Stimulated activated CD4-positive, alpha-beta T cell treated with anti-CD3 and anti-CD28 coated beads, Interleukin-12 subunit alpha, Interleukin-12 subunit beta, amount 100 ng/mL, for 24 hours (primary cell): Measurements from ENCODE around the gene LZTS2.

Experiments
- DNase-seq, 2 experiments: peaks; one replicate each; pipeline ENCODE4 v3.0.0-alpha.2; 2020; ENCODE audit warnings: low read depth in 2 of 2

The LZTS2 gene

DNA sequence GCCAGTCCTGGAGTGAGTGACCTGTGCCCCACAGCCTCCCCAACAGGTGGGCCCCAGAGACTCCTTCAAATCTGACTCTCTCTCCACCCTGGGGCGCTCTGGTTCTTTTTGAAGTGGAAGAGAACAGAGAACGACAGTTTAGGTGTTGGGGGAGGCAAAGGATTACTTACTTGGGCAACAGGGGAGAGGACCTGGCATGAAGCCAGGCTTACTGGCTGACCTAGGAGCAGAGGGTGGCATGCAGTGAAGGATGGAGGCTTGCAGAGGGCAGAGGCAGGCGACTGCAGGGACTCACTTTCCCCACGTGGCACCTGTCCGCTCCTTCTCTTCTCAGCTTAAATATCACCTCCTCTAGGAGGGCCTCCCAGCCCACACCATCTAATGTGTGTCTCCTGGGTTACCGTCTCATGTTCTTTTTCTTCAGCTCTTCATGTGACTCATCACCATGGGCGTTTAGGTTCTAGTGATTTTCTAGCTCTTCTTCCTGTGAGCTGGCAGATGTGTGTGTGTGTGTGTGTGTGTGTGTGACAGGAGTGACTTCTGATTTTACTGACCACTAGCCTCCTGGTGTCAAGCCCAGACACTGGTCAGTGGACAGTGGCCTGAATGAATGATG is 15.5 kb downstream of the LZTS2 start:
- DNase-seq, result no peak

DNA sequence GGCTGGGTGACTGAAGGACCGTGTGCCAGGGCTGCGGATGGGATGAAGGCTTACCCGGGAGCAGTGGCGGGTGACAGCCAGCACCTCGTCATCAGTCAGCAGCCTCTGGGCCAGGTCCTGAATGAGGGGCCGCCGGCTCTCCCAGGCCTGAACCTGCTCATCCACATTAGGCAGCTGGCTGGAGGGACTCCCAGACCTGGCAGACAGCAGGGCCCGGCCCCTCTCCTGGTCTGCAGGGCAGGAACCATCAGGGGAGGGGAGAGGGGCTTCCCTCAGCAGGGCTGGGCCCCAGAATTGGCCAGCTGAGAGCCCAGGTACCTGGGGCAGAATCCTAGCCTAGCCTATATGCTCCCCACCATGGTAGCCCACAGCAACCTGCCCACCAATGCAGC is 16.0 kb downstream of the LZTS2 start:
- no peak for DNase-seq

DNA sequence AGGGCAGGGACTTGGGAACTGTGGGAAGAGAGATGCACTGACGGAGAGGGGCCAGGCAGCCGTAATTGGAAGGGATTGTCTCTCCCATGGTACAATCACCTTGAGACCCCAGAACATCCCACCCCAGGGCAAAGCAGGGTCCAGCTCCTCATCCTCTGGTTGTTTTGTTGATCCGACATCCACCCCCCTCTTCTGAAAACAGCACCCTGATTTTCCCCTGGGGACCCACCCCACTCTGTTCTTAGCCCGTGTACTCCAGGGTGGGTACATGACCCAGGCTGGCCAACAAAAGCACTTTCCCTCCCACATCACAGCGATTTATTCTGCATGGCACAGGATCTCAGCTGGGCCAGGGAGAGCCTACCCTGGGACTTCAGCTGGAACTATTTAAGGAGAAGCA is 17.2 kb downstream of the LZTS2 start:
- DNase-seq, result no peak

DNA sequence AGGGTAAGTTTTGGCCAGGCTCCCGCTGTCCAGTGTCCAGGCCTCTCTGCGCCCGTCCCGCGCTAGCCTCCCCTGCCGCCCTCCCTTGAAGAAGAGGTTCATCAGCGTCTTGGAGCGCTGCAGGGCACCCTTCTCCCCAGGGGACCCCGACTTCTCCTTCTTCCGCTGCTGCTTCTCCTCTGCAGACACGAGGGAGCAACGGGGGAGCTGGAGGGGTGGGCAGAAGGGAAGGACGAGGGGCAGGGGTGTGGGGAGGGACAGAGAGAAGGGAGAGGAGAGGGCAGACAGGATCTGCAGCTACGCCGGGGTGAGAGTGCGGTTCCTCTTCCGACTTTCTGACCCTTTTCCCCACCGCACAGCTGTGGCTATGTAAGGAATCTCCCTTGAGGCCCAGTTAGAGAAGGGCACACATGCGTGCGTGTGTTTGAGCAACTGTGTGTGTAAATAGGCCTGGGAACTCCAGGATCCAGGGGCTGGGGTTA is 18.6 kb downstream of the LZTS2 start:
- DNase-seq, result no peak

DNA sequence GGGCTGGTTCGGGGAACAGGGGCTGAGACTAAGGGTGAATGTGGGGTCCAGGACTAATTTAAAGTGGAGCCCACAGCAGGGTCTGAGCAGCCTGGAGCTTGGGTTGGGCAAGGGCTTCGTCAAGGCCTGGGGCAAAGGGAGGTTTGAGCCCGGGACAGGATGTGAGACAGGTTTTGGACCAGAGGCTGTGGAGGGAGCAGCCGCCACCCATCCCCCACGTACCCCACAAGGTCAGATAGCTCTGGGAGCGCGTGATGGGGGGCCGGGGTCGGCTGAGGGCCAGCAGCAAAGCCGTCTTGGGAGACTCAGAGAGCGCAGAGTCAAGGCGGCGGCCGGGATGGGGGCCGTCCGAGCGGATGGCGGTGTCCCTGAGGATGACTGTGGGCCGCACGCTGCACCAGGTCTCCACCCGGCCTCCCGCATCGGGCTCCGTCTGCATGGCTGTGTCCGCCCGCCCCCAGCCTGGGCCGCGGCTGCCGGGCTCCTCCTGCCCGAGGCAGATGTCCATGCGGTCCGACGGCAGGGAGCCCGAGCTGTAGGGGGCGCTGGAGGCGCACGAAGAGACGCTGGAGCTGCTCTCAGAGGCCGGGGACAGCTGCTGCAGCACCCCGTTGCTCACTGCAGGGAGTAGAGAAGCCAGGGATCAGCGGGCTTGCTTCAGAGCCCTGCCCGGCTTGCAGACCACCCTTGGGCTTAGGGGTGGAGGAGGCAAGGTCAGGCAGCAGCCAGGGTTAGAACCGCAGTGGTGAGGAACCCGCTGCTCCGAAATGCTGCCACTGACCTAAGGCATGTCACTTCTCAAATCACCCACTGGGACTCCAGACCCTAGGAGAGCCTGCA is 19.2 kb downstream of the LZTS2 start:
- peak; percentile 45 to 81 for DNase-seq

DNA sequence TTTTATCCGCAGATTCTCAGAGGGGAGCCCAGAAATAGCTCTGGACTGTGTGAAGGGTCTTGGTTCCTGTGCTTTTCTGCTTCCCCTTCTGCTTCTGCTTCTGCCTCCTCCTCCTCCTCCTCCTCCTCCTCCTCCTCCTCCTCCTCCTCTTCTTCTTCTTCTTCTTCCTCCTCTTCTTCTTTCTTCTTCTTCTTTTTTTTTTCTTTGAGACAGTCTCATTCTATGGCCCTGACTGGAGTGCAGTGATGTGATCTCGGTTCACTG is 19.8 kb downstream of the LZTS2 start:
- DNase-seq, result no peak

DNA sequence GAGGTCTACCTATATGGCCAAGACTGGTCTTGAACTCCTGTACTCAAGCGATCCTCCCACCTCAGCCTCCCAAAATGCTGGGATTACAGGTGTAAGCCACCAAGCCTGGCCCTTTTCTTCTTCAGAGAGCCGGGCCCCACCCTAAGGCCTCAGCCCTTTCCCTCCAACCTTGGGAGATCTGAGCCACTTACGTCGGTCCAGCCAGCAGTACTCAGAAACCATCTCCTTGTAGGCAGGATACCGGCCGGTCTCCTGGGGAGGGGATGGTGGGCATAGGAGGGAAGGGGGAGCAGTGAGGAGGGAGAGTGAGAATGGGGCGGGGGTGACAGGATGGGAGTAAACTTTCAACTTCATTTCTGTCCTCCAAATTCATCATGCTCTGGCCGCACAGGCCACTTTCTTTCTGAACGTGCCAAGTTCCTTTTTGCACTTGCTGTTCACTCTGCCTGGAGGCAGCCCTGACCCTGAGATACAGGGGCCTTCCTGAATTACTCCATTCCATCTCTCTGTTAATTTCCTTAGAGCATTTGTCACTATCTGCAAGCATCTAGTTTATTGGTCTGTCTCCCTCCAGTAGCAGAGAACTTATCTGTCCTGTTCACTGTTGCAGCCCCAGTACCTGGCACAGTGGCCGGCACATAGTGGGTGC is 20.9 kb downstream of the LZTS2 start:
- DNase-seq, result no peak

DNA sequence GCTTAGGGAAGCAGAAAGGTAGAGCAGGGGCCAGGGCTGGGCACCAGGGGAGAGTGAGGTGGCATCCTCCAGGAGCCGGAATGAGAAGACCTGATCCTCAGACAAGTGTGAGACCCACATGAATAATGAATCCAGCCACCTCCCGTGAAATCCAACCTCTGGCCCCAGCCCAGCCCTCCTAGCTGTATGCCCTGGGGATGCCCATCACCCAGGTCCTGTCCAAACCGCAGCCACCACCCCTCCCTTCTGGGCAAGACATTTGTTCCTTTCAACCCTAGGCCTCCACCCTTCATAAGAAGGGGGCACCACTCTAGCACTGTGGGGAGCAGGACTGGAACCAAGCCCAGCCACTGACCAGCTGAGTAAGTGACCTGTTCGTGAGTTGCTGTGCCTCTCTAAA is 21.6 kb downstream of the LZTS2 start:
- no peak for DNase-seq

DNA sequence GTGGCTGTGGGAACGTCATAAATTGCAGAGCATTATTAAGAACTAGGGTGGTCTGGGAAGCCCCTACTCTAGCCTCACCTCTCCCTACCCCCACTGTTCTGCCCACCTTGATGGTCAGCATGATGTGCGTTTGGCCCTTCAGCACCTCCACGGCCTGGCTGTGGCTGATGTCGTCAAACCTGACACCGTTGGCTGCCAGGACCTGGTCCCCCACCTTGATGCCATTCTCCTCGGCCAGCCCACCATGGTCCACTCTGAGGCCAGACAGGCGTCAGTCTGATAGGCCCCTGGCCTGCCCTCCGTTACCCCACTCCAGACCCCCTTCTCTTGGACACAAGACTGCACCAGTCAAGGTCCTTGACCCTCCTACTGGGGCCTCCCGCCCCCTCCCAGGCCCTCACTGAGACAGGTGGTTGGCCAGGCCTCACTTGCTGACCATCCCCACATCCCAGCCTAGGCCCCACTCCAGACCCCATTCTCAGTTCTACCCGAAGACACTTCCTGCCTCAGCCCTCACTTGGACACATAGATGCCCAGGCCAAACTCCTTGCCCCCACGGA is 22.2 kb downstream of the LZTS2 start:
- DNase-seq, result no peak

DNA sequence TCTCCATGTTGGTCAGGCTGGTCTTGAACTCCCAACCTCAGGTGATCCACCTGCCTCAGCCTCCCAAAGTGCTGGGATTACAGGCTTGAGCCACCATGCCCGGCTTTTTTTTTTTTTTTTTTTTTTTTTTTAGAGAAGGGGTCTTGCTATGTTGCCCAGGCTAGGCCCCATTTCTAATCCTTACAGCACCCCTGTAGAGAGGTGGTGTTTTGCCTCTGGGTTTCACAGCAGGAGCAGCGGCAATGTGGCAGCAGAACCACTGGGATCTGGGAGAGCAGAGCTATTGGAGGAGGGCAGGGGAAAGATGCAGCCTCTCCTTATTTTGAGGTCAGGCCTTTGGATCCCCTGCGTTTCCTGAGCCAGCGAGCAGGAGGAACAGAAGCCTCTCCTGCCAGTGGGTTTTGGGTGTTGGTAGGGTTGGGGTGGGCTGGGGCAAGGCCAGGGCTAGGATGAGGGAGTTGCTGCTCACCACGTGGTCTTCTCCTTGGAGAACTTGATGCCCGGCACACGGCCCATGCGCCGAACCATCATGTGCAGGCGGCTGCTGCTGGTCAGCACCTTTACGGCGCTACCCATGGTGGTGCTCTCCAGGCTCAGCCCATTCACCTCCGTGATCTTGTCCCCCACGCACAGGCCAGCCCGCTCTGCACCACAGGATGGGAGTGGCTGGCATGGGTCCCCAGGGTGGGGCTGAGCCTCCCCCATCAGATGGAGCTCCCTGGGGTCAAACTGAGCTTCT is 23.5 kb downstream of the LZTS2 start:
- DNase-seq, result no peak

DNA sequence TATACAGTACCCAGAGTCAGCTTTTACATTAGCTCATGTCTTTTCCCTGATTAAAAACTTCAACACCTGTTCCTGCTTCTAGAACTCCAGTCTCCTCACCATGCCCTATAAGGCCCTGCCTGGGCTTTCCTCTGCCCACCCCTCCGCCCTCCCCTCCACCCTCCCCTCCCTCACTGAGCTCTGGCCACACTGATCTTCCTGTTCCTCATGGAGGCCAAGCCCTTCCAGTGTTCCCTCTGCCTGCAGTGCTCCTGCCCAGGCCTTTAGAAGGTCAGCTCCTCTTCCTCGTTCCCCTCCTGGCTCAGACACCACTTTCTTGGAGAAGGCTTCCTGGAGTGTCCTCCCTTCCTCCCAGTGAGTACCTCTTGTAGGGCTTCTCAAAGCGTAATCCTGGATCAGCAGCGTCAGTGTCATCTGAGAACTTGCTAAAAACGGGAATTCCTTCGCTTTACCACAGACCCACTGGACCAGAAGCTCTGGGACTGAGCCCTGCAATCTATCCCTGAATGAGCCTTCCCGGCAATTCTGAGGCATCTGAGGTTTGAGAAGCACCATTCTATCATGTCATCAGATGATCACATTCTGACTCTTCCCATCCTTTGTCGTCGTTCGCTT is 27.6 kb downstream of the LZTS2 start:
- no peak for DNase-seq

DNA sequence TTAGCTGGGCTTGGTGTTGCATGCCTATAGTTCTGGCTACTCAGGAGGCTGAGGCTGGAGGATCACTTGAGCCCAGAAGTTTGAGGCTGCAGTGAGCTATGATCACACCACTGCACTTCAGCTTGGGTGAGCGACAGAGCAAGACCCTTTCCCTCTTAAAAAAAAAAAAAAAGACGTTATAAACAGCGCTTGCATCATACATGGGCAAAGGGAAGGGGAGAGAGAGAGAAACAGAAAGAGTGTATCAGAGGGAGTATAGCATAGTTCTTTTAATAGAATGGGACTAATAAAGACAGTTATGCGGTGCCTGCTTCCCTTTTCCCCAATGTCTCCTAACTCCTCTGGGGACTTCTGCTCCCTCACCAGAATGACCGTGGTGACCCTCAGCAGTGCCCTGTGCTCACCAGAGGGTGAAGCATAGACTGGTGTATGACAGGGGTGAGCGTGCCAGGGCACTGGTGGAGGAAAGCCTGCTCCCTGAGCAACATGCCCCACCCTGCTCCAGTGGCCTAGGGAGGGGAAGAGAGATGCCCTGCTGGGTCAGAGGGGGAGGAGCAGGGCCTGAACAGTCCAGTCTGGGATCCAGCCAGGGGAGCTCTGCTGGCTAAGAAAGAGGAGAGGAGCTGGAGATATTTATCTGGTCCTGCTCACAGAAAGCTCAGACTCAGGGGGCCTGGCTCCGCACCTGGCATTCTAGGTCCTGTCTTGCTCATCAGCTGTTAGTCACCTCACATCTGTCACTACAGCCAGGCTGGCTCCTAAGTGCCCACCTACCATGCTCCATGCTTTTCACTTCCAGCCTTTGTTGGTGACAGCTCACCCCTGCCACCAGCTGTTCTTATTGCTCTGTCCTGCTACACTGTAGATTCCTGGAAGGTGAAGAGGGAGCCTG is 29.1 kb downstream of the LZTS2 start:
- no peak for DNase-seq

DNA sequence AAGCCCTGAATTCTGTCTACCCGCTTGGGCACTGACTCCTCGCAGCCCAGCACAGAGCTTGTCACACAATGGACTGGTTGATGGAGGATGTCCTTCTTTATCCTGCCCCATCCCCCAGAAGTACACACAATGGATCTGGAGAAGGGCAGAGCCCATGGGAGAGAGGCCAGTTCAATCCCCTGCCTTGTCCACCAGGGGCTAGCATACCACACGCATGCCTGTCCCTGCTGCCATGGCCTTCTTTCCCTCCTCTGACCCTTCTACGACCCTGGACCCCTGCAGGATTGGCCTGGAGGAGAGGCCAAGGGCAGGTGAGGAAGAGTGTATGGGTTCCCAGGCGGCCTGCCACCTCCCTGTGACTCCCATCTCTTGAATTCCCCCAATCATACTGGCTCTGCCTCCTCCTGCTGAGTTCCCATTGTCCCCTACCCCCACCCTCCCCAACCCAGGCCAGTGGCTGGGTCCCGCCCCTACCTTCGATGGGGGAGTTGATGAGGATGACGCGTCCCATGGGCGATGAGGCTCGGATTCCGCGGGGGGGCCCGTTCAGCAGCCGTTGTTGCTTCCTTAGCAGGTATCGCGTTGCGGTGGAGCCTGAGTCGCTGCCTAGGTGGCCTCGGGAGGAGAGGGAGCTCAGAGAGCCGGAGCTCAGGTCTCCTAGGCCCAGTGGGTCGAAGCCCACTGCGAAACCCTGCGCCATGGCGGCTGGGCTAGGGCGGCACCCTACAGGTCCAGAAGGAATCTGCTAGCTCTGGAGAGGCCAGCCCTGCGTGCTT is 30.1 kb downstream of the LZTS2 start:
- DNase-seq, result no peak

DNA sequence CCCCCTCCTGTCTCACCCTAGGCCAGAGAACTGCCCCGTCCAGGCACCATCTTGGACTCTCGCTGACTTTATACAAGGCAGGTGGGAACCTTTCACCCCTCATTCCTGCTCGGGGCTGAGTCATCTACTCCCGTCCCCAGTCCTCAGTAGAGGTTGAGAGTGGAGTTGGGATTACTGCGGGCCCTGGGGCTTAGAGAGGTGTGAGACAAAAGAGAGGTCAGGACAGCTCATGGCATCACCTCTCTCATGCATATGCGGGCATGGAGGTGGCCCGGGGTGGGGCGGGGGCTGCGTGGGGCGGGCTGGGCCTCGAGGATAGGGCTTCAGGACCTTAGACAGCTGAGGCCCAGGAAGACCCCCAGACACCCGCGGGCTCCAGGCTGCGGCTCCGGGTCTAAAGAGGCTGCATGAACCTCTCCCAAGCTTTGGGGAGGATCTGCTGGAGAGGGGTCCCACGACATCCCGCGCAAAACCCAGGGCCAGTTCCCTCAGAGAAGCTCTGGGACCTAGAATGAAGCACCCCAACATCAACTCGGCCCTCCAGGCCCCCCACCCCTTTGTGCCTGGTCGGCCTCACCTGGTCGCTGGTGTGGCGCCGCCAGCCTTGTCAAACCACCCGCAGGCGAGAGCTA is 31.0 kb downstream of the LZTS2 start:
- no peak for DNase-seq

DNA sequence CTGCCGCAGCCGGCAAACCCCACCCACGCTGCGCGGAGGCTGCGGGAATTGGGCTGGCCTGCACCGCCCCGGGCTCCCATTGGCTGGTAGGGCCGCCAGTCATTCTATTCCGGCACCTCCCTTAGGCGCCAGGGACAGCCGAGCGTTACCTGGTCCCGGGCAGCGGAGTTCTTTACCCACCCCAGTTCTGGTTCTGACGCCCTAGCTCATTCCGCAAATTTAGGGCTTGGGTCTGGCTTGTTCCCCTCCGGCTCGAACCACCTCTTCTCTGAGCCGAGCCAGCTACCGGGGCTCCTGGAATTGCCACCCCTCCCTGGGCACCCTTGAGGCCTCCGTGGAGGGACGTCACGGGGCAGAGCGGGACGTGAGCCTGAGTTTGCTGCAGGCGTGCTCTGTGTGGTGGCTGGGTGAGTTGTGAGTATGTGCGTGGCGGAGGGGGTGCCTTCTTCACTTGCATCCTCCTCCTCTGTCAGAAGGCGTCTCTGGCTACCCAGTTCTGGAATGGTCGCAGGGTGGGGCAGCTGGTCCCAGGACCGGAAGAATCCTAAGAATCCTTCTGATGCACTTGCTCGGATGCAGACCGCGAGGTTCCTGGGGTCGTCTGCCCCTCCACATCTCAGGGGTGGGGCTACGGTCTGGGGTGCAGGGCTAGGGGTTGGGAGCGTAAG is 31.7 kb downstream of the LZTS2 start, which contains the start of the genes PDZD7 and SFXN3:
Gene PDZD7 (minus strand): TSS at position 2 of the 668 bp plus-strand sequence. CDS start 910 bp downstream, outside the sequence.
Gene SFXN3 (plus strand): TSS at position 107 of the 668 bp plus-strand sequence. CDS start 3,461 bp downstream, outside the sequence.
- peak; percentile 87 to 98 for DNase-seq

DNA sequence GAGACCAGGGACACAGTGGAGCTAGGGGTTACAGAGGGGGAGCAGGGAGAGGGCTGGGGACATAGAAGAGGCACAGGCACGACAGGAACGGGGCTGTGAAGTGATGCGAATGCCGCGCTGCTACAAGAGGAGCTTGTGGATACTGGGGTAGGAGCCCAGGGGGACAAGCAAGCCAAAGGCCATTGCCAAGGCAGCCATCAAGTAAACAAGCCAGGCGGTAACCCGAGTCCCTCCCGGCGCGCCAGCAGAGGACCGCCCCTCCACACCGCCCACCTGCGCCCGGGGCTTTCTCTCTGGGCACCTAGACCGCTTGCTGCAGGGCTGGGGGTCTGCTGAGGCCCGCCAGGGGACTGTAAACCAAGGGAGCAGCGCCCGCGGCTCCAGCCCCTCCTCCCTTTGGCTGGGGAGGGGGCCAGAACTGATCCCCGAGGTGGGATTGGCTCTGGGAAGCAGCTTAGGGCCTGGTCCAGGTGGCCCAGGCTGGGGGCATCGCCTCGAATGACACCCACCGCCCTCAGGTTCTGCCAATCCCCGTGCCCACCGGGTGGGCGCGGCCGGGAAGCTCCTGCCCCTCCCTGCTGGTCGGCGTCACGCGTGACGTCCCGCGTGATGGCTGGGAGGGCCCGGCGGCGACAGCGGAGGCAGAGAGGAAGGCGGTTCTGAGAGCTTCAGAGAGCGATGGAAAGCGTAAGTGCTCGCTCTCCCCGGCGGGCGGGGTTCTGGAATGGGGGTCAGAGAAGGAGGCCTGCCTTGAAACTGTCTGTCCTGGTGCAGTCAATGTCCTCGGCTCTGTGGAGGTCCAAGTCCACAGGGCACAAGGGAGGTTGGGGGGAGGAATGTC is 32.4 kb downstream of the LZTS2 start:
- peak; percentile 57 to 58 for DNase-seq

DNA sequence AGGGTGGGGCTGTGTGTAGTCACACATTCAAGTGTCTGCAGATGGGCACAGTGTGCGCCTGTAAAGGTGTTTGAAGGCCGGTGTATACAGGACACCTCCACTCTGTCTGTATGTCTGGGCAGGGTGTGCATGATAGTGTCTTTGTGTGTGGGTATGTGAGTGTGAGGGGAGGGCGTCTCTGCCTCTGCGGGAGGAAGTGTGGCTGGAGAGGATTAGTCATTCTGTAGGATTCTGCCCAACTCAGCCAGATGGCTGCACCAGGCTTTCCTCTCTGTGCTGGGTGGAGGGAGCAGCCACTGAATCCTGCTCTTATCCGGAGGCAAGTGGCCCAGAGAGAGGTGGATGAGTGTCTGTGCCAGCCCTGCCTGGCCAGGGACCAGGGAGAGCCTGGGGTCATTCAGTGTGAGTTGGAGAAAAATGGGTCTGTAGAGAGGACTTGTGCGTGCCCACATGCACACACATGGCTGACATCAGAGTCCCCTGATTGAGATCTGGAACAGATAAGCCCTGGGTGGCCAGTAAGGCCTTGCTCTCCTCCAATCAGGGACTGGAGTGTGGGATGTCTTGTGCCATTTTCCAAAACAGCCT is 33.1 kb downstream of the LZTS2 start:
- peak; percentile 36 to 47 for DNase-seq
